ENCODE measurements around the gene ADGRL1. TPM values are rescaled to one million over a fixed set of nuclear protein-coding genes. Genes with fewer than 3 reads are reported as not detected.
"Not testable (repeated sequence)": the region's sequence is repeated elsewhere in the genome, so short reads cannot be mapped to it uniquely, and the experiment has no call there.

ADGRL1 gene
- total RNA-seq, 1 experiment from 2014 or later, result 88.6 TPM

DNA sequence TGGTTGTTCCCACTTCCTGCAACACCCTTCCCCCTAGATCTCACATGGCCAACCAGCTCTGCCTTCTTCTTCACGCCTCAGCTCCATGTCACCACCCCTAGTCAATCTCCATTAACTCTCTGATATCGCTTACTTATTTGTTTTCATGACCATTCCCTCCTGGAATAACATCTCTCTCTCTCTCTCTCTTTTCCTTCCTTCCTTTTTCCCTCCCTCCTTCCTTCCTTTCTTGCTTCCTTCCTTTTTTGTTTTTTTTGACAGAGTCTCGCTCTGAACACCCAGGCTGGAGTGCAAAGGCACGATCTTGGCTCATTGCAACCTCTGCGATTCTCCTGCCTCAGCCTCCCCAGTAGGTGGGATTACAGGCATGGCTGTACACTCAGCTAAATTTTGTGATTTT is 44.9 kb upstream of the ADGRL1 start:
- Histone ChIP-seq H3K27ac (ENCODE audit: low read depth, low read length) (no peak overlapping the region), H3K36me3 (ENCODE audit: control insufficient read depth in 1 of 2, insufficient read depth in 2 of 2, low read length in 2 of 2) (no peaks in the 10 kb centered on the region), H3K9ac (ENCODE audit: low read length) (no peak overlapping the region), H3K27me3 (ENCODE audit: insufficient read depth, low read length) (no peaks in the 10 kb centered on the region), H3K4me3 (replicated peaks in 1 of 2; ENCODE audit: low read depth in 1 of 2, low read length in 2 of 2) (no peak overlapping the region), H2AFZ (ENCODE audit: low read depth, low read length, poor library complexity, severe bottlenecking) (no peak overlapping the region), H3K9me3 (ENCODE audit: control insufficient read depth in 1 of 2, insufficient read depth in 1 of 2, low read depth in 1 of 2, low read length in 2 of 2) (no peaks in the 10 kb centered on the region), H3K4me1 (ENCODE audit: control insufficient read depth in 1 of 2, insufficient read depth in 2 of 2, low read length in 2 of 2) (peaks cover 6 to 22% of the 10 kb centered on the region in 2 experiments; a peak in 3 of 4 replicates), H4K20me1 (ENCODE audit: insufficient read depth) (no peaks in the 10 kb centered on the region), H3K79me2 (ENCODE audit: insufficient read depth, low read length) (no peaks in the 10 kb centered on the region), H3K9me2 (ENCODE audit: insufficient read depth) (no peaks in the 10 kb centered on the region), H3K4me2 (ENCODE audit: low read length) (no peak overlapping the region)
- TF ChIP-seq, protein P1, sequence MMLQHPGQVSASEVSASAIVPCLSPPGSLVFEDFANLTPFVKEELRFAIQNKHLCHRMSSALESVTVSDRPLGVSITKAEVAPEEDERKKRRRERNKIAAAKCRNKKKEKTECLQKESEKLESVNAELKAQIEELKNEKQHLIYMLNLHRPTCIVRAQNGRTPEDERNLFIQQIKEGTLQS (IDR thresholded peaks at IDR 0.05), result no peak
- POLR2A ChIA-PET, result no interaction called here
- intact Hi-C loops (cut with micrococcal nuclease), result no loop called here
- CTCF ChIA-PET, result no interaction called here
- no peak for ATAC-seq
- DNase-seq (ENCODE audit: low read depth, low spot score), result no peak
- BruUV-seq (replicated peaks), result no TSS peak
- RAD21 ChIA-PET (ENCODE audit: low non-redundant PET in 1 of 2, low total read pairs in 2 of 2, uncharacterized antibody in 2 of 2, unreplicated experiment in 2 of 2), result no interaction called here

DNA sequence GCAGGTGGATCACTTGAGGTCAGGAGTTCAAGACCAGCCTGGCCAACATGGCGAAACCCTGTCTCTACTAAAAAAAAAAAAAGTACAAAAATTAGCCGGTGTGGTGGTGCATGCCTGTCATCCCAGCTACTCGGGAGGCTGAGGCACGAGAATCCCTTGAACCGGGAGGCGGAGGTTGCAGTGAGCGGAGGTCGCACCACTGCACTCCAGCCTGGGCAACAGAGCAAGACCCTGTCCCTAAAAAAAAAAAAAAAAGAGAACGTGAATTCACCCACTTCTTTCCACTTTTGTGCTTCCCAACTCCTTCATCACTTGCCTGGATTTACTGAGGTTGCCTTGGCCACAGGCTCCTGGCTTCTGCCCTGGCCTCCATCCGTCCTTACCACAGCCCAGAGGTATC is 44.3 kb upstream of the ADGRL1 start:
- H3K4me3 ChIP-seq (replicated peaks in 1 of 2; ENCODE audit: low read depth in 1 of 2, low read length in 2 of 2); H3K9me2 ChIP-seq (ENCODE audit: insufficient read depth); BruUV-seq (replicated peaks); H3K36me3 ChIP-seq (ENCODE audit: control insufficient read depth in 1 of 2, insufficient read depth in 2 of 2, low read length in 2 of 2); RAD21 ChIA-PET (ENCODE audit: low non-redundant PET in 1 of 2, low total read pairs in 2 of 2, uncharacterized antibody in 2 of 2, unreplicated experiment in 2 of 2); H3K4me2 ChIP-seq (ENCODE audit: low read length); DNase-seq (ENCODE audit: low read depth, low spot score); POLR2A ChIA-PET; H3K9me3 ChIP-seq (ENCODE audit: control insufficient read depth in 1 of 2, insufficient read depth in 1 of 2, low read depth in 1 of 2, low read length in 2 of 2); ATAC-seq; H3K79me2 ChIP-seq (ENCODE audit: insufficient read depth, low read length); H3K27me3 ChIP-seq (ENCODE audit: insufficient read depth, low read length); H3K27ac ChIP-seq (ENCODE audit: low read depth, low read length); H3K9ac ChIP-seq (ENCODE audit: low read length); H4K20me1 ChIP-seq (ENCODE audit: insufficient read depth); CTCF ChIA-PET; H2AFZ ChIP-seq (ENCODE audit: low read depth, low read length, poor library complexity, severe bottlenecking); intact Hi-C loops (cut with micrococcal nuclease): not testable (repeated sequence)
- H3K4me1 ChIP-seq (ENCODE audit: control insufficient read depth in 1 of 2, insufficient read depth in 2 of 2, low read length in 2 of 2), result peaks cover 6 to 17% of the 10 kb centered on the region in 2 experiments; a peak in 3 of 4 replicates

DNA sequence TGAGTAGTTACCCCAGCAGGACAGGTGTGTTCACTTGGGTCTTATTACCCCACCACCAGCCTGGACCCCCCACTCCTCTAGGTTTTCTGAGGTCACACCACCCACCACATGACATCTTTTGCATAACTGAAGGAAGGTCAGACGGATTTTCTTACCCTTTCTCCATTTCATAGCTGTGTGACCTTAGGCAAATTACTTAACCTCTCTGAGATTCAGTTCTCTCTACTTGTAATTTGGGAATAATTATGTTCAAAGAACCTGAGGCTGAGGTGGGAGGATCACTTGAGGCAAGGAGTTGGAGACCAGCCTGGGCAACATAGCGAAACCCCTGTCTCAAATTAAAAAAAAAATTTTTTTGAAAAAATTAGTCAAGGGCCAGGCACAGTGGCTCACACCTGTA is 43.9 kb upstream of the ADGRL1 start:
- RAD21 ChIA-PET (ENCODE audit: low non-redundant PET in 1 of 2, low total read pairs in 2 of 2, uncharacterized antibody in 2 of 2, unreplicated experiment in 2 of 2); H3K9me2 ChIP-seq (ENCODE audit: insufficient read depth); intact Hi-C loops (cut with micrococcal nuclease); CTCF ChIA-PET; H4K20me1 ChIP-seq (ENCODE audit: insufficient read depth); H3K4me2 ChIP-seq (ENCODE audit: low read length); H3K9me3 ChIP-seq (ENCODE audit: control insufficient read depth in 1 of 2, insufficient read depth in 1 of 2, low read depth in 1 of 2, low read length in 2 of 2); BruUV-seq (replicated peaks); H3K9ac ChIP-seq (ENCODE audit: low read length); H2AFZ ChIP-seq (ENCODE audit: low read depth, low read length, poor library complexity, severe bottlenecking); POLR2A ChIA-PET; DNase-seq (ENCODE audit: low read depth, low spot score); H3K27me3 ChIP-seq (ENCODE audit: insufficient read depth, low read length); H3K4me3 ChIP-seq (replicated peaks in 1 of 2; ENCODE audit: low read depth in 1 of 2, low read length in 2 of 2); H3K79me2 ChIP-seq (ENCODE audit: insufficient read depth, low read length); H3K27ac ChIP-seq (ENCODE audit: low read depth, low read length); ATAC-seq; H3K36me3 ChIP-seq (ENCODE audit: control insufficient read depth in 1 of 2, insufficient read depth in 2 of 2, low read length in 2 of 2): not testable (repeated sequence)
- peaks cover 6 to 17% of the 10 kb centered on the region in 2 experiments; a peak in 3 of 4 replicates for H3K4me1 ChIP-seq (ENCODE audit: control insufficient read depth in 1 of 2, insufficient read depth in 2 of 2, low read length in 2 of 2)

DNA sequence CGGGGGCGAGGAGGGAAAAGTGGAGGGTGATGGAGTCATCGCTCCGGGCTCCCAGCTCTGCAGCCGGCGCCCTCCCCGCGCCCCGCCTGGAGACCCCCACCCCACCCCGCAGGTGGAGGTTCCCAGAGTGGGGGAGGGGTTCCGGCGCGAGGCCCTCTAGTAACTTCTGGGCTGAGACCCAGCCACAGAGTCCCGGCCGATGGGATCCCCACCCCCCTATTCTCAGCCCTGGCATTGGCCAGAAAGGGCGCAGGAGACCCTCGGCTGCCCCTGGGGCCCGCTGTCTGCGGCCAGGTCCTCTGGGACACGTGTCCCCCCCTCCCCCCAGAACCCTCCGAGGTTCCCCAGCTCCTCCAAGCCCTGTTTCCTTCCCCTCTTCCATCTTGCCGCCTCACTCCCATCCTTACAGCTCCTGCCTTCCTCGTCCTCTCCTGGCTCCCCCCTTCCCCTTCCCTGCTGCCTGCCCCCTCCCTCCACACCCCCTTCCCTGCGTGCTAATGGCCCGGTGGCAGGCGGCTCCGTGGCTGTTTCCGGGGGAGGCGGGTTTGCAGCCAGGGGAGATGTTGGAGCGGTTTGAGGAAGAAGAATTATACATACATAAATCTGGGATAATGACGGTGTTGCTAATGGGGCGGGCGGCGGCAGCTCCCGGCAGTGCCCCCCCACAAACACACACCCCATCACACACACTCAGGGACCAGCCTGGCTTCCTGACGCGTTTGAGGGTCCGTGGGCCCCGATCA is 43.2 kb upstream of the ADGRL1 start:
- H3K9me3 ChIP-seq (ENCODE audit: control insufficient read depth in 1 of 2, insufficient read depth in 1 of 2, low read depth in 1 of 2, low read length in 2 of 2); CTCF ChIA-PET; H3K27me3 ChIP-seq (ENCODE audit: insufficient read depth, low read length); RAD21 ChIA-PET (ENCODE audit: low non-redundant PET in 1 of 2, low total read pairs in 2 of 2, uncharacterized antibody in 2 of 2, unreplicated experiment in 2 of 2); H2AFZ ChIP-seq (ENCODE audit: low read depth, low read length, poor library complexity, severe bottlenecking); DNase-seq (ENCODE audit: low read depth, low spot score); intact Hi-C loops (cut with micrococcal nuclease); BruUV-seq (replicated peaks); H3K79me2 ChIP-seq (ENCODE audit: insufficient read depth, low read length); POLR2A ChIA-PET; H3K9me2 ChIP-seq (ENCODE audit: insufficient read depth); H3K36me3 ChIP-seq (ENCODE audit: control insufficient read depth in 1 of 2, insufficient read depth in 2 of 2, low read length in 2 of 2); H4K20me1 ChIP-seq (ENCODE audit: insufficient read depth): not testable (repeated sequence)
- ATAC-seq, result peak; percentile 21; the same call in 1 of the 2 replicates
- H3K4me3 ChIP-seq (replicated peaks in 1 of 2; ENCODE audit: low read depth in 1 of 2, low read length in 2 of 2), result peak overlapping the region; percentile 43 to 50
- H3K9ac ChIP-seq (ENCODE audit: low read length), result peak overlapping the region; percentile 53
- H3K27ac ChIP-seq (ENCODE audit: low read depth, low read length), result peak overlapping the region; percentile 58
- H3K4me2 ChIP-seq (ENCODE audit: low read length), result peak overlapping the region; percentile 68
- peaks cover 6 to 17% of the 10 kb centered on the region in 2 experiments; a peak in 3 of 4 replicates for H3K4me1 ChIP-seq (ENCODE audit: control insufficient read depth in 1 of 2, insufficient read depth in 2 of 2, low read length in 2 of 2)
